KBM-7 (cell line): ENCODE results near the gene ARGLU1.
A peak's percentile ranks its signal among the peaks of the same experiment; 100 is the strongest.

Experiments used
- DNase-seq: peaks from one replicate; pipeline ENCODE4 v3.0.0-alpha.2; 2015
- in situ Hi-C: fragments of 300-500 bp; cut with MboI; formaldehyde crosslinking; loops from 2 replicates; pipeline ENCODE4 v1.14.3; 2020; ENCODE audit warnings: low sequenced_read_pairs, low pct_unique_long_range_greater_than_20kb, mixed read lengths

Gene ARGLU1

GRCh38 chr13:106589716-106590115, 21.8 kb upstream of the ARGLU1 start:
- DNase-seq = no peak
- in situ Hi-C loops = no loop called here

- DNase-seq = no peak
- in situ Hi-C loops = no loop called here
Measured at GRCh38 chr13:106588367-106588766, 20.4 kb upstream of the ARGLU1 start.

- DNase-seq = no peak
- in situ Hi-C loops = no loop called here
Measured at GRCh38 chr13:106587787-106588186, 19.9 kb upstream of the ARGLU1 start.

- in situ Hi-C loops = no loop called here
- no peak for DNase-seq
Measured at GRCh38 chr13:106586648-106587166, 18.8 kb upstream of the ARGLU1 start.

DNA sequence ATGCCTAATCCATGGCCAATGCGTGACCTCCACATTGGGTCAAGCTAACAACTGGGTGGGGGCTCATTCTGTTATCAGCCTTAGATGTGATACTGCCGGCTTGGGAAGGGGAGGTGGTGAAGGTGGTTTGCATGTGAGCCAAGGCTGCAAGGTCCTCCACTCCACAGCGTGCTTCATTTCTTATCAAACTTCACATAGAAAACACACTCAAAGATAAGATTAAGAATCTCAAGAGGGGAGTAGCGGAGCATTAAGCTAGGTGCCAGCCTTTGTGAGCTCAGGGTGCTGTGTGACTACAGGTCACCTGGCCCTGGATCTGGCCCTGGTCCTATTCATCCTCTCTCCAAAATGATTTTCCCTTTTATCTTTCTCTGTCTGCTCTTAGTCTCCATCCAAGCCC, 13.3 kb upstream of the ARGLU1 start:
- DNase-seq = no peak
- in situ Hi-C loops = no loop called here

- no peak for DNase-seq
- in situ Hi-C loops = no loop called here
Measured at GRCh38 chr13:106575896-106576295, 8.0 kb upstream of the ARGLU1 start.

GRCh38 chr13:106573868-106574267, 5.9 kb upstream of the ARGLU1 start:
- DNase-seq = no peak
- in situ Hi-C loops = loop anchor here (25.0 kb wide), 1 partner anchor 338 kb away; no protein-coding TSS in a partner anchor

GRCh38 chr13:106573284-106573846, 5.4 kb upstream of the ARGLU1 start:
- in situ Hi-C loops = loop anchor here (25.0 kb wide), 1 partner anchor 339 kb away; no protein-coding TSS in a partner anchor
- no peak for DNase-seq

GRCh38 chr13:106570299-106570852, 2.4 kb upstream of the ARGLU1 start:
- DNase-seq = no peak
- in situ Hi-C loops = loop anchor here (25.0 kb wide), 1 partner anchor 342 kb away; no protein-coding TSS in a partner anchor

DNA sequence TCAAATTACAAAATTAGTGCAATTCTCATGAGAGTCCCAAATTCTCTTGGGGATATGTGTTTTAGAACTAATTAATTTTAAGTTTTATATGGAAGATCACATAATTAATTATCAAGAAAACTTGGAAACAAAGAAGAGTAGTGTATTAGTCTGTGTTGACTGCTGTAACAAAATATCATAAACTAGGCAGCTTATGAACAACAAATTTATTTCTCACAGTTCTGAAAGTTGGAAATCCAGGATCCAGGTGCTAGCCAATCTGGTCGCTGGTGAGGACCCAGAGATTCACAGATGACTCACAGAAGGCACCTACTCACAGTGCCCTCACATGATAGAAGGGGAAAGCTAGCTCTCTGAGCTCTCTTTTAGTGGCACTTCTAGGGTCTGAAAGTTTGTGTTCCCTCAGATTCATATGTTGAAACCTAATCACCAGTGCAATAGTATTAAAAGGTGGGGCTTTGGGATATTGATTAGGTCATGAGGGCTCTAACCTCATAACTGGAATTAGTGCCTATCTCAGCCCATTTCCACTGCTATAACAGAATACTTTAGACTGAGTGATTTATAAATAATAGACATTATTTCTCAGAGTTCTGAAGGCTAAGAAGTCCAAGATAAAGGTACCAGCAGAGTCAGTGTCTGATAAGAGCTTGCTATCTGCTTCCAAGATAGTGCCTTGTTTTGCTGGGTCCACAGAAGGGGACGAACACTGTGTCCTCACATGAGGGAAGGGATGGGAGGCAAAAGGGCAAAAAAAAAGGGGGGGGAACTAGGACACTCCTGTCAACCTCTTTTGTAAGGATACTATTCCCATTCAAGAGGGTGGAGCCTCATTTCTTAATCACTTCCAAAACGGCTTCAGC, 1.5 kb upstream of the ARGLU1 start:
- in situ Hi-C loops = loop anchor here (25.0 kb wide), 1 partner anchor 343 kb away; no protein-coding TSS in a partner anchor
- DNase-seq = no peak

DNA sequence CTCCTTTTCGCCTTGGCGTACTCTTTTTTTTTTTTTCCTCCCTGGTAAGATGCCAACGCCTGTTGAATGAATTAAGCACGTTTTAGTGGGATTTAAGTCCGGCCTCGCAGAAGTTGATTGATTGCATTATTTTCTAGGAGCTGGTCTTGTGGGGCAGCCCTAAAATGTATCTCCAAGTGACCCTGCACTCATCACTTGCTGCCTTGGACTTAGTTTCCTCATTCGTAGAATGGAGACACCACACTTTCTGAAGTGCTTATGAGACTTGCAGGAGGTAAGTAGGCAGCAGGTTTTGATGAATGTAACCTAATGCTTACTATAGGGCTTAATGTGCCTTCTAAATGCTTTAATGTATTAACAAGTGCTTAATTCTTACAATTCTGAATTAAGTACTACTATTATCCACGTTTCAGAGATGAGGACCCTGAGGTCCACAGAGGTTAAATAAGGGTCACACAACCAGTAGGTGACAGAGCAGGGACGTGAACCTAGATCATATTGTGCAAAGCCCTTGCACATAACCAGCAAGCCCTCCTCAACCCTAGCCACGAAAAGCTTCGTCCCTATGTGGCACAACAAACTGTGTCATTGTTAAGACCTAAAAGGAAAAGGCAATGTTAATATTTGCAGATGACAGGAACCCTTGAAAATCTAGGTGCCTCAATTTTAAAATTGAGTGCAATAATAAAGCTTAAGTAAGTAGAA, 514 bp upstream of the ARGLU1 start:
- in situ Hi-C loops = loop anchor here (25.0 kb wide), 1 partner anchor 344 kb away; no protein-coding TSS in a partner anchor
- no peak for DNase-seq

DNA sequence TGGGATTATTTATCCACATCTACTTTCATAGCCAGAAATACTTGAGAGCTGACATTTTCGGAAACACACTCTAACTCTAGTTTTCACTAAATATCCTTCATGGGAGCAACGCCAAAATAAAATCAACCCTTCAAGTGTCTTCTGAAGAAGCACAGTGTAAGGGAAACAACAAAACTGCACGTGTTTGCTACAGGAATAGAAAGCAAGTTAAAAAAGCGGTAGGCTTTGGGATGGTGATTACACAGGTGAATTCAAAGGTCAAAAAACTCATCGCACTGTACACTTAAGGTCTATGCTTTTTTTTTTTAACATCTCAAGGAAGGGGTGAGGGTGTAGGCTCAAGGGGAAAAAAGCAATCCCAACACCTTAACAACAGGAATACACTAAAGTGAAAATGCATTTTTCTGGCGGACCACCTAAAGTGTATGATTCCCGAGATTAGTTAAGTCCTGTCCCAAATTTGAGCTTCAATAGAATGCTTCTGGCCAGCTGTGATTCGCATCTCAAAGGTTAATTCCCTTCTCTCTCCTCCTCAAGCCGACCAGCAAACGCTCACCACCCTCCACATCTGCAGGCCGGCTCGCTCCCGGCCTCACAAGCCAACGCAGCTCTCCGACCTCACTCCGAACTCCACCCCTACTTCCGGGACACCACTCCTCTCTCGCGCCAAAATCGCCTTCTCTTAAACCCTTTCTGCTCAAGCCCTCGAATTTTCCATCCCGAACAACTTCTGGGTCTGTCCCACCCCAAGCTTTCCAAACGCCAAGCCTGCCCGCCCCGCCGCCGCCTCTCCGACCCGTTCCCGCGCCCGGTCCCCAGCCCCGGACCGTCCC, 1.1 kb downstream of the ARGLU1 start:
- in situ Hi-C loops = loop anchor here (25.0 kb wide), 1 partner anchor 345 kb away; no protein-coding TSS in a partner anchor
- peak; percentile 67 for DNase-seq

DNA sequence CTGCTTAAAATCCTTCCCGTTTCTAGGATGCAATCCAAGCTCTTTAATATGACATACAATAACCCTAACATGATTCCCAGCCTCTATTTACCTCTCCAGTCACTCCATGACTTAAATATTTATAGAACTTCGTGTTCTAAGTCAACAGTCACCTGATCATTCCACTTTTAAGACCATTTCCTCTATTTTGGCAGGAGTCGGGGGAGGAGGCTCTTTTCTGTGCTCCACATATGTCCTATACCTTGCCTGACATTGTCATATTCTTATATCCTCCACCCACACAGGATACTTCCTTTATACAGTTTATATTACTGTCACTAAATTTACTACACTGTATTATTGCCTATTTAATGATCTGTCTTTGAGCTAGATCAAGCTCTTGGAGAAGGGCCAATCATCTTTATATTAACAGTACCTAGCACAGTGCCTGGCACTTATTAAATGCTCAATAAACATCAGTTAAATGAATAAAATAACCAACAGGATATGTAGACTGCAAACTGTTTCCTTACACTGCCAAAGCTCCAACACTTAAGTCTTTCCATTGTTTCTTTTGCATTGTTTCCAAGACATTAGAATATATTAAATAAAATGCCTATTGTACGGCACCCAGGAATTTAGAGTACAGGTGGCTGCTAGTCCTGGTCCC, 2.7 kb downstream of the ARGLU1 start:
- peak; percentile 61 for DNase-seq
- in situ Hi-C loops = loop anchor here (25.0 kb wide), 1 partner anchor 347 kb away; no protein-coding TSS in a partner anchor

DNA sequence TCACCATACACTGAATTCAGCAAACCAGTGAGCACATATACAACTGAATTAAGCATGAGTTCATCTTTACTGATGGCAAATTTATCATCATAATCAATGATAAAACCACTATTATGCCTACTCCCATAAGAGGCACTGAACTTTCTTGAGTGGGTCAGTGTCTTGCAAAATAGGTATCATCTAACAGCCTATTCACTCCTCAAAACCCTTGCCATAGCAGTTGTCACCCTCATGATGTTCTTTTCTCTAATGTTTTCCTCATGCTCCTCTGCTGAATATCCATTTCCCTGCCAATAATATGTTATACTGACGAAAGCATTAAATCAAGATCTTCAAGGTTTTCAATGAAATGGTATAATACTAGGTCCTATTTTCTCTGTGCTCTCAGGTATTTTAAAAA, 5.6 kb downstream of the ARGLU1 start:
- in situ Hi-C loops = loop anchor here (25.0 kb wide), 1 partner anchor 350 kb away; no protein-coding TSS in a partner anchor

GRCh38 chr13:106561551-106562170, 6.3 kb downstream of the ARGLU1 start:
- DNase-seq = no peak
- in situ Hi-C loops = loop anchor here (25.0 kb wide), 1 partner anchor 351 kb away; no protein-coding TSS in a partner anchor

More for the DNA sequence above, 5.6 kb downstream of the ARGLU1 start:
- DNase-seq = no peak

- DNase-seq = no peak
- in situ Hi-C loops = loop anchor here (25.0 kb wide), 1 partner anchor 351 kb away; no protein-coding TSS in a partner anchor
Measured at GRCh38 chr13:106560821-106561220, 7.1 kb downstream of the ARGLU1 start.

DNA sequence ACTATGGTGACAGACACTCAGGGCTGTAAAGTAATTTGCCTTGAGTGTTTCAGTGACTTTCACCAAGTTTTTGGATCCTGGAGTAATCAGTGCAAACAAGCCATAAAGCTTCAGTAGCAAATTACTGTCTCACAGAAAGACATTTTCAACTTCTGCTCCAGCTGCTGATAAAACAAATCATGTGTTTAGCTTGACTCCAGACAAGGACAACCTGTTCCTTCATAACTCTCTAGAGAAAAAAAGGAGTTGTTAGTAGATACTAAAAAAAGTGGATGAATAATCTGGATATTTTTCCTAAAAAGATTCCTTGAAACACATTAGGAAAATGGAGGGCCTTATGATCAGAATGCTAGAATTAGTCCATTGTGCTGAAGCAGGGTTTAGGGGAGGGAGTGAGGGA, 9.4 kb downstream of the ARGLU1 start:
- DNase-seq = no peak
- in situ Hi-C loops = loop anchor here (25.0 kb wide), 1 partner anchor 354 kb away; no protein-coding TSS in a partner anchor
